ENCODE measurements around the gene SLC7A9.
"Not testable (repeated sequence)": the region's sequence is repeated elsewhere in the genome, so short reads cannot be mapped to it uniquely, and the experiment has no call there.

The SLC7A9 gene

DNA sequence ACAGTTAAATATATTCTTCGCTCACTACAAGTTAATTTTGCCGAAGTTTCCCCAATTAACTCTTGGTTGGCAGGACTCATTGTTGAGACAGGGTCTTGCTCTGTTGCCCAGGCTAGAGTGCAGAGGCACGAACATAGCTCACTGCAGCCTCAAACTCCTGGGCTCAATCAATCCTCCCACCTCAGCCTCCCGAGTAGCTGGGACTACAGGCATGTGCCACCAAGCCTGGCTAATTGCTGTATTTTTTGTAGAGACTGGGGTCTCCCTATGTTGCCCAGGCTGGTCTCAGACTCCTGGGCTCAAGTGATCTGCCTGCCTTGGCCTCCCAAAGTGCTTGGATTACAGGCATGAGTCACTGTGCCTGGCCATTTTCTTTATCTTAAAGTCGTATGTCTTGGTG, 15.7 kb upstream of the SLC7A9 start:
- DNase-seq (ENCODE audit: low read depth, low spot score); H3K9me3 ChIP-seq (ENCODE audit: control insufficient read depth, insufficient read depth, low read length); H3K27me3 ChIP-seq (ENCODE audit: control insufficient read depth, insufficient read depth, low read length); H3K4me3 ChIP-seq (ENCODE audit: low read length); H3K36me3 ChIP-seq (ENCODE audit: control insufficient read depth, insufficient read depth, low read length); H3K27ac ChIP-seq (ENCODE audit: low read length); H3K4me1 ChIP-seq (ENCODE audit: control insufficient read depth, insufficient read depth, low read length): not testable (repeated sequence)
- no CpG with 5 or more reads among the region's 5 CpGs for WGBS (ENCODE audit: insufficient coverage, insufficient read length)

- DNase-seq (ENCODE audit: low read depth, low spot score), result no peak
Measured at GRCh38 chr19:32881766-32882165, 12.2 kb upstream of the SLC7A9 start.

DNA sequence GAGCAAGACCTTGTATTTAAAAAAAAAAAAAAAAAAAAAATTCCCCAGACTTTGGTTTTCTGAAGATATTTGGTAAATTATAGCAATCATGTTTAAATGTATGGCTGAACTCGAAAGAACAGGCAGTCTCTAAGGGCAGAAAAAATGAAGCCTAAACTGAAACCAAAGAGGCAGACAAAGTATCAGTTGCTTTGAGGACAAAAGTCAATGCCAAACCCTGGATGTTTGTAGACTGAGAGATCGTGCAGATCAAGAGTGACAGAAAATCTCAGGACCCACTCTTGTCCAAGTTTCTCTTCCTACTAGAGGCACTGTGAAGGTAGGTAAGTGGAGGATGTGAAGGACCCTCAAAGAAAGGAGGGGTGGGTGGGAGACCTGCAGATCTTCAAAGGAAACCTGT, 11.1 kb upstream of the SLC7A9 start:
- Histone ChIP-seq H3K4me3 (ENCODE audit: low read length) (no peak overlapping the region), H3K27me3 (ENCODE audit: control insufficient read depth, insufficient read depth, low read length) (no peaks in the 10 kb centered on the region), H3K36me3 (ENCODE audit: control insufficient read depth, insufficient read depth, low read length) (no peaks in the 10 kb centered on the region), H3K9me3 (ENCODE audit: control insufficient read depth, insufficient read depth, low read length) (no peaks in the 10 kb centered on the region), H3K4me1 (ENCODE audit: control insufficient read depth, insufficient read depth, low read length) (no peaks in the 10 kb centered on the region), H3K27ac (ENCODE audit: low read length) (no peak overlapping the region)
- DNase-seq (ENCODE audit: low read depth, low spot score), result no peak
- WGBS (ENCODE audit: insufficient coverage, insufficient read length), result no CpG with 5 or more reads among the region's 2 CpGs

More at GRCh38 chr19:32881766-32882165, 12.2 kb upstream of the SLC7A9 start:
- no CpG with 5 or more reads among the region's 12 CpGs for WGBS (ENCODE audit: insufficient coverage, insufficient read length)
- H3K4me1 ChIP-seq (ENCODE audit: control insufficient read depth, insufficient read depth, low read length), result no peaks in the 10 kb centered on the region
- H3K9me3 ChIP-seq (ENCODE audit: control insufficient read depth, insufficient read depth, low read length), result no peaks in the 10 kb centered on the region
- no peaks in the 10 kb centered on the region for H3K27me3 ChIP-seq (ENCODE audit: control insufficient read depth, insufficient read depth, low read length)
- H3K36me3 ChIP-seq (ENCODE audit: control insufficient read depth, insufficient read depth, low read length), result no peaks in the 10 kb centered on the region
- H3K4me3 ChIP-seq (ENCODE audit: low read length), result no peak overlapping the region
- H3K27ac ChIP-seq (ENCODE audit: low read length), result no peak overlapping the region

- no peak for DNase-seq (ENCODE audit: low read depth, low spot score)
- Histone ChIP-seq H3K9me3 (ENCODE audit: control insufficient read depth, insufficient read depth, low read length) (no peaks in the 10 kb centered on the region), H3K4me3 (ENCODE audit: low read length) (no peak overlapping the region), H3K27ac (ENCODE audit: low read length) (no peak overlapping the region), H3K4me1 (ENCODE audit: control insufficient read depth, insufficient read depth, low read length) (peaks cover 1% of the 10 kb centered on the region; the same call in 1 of the 2 replicates), H3K36me3 (ENCODE audit: control insufficient read depth, insufficient read depth, low read length) (no peaks in the 10 kb centered on the region), H3K27me3 (ENCODE audit: control insufficient read depth, insufficient read depth, low read length) (no peaks in the 10 kb centered on the region)
- WGBS (ENCODE audit: insufficient coverage, insufficient read length), result no CpG with 5 or more reads among the region's 8 CpGs
Measured at GRCh38 chr19:32879741-32880140, 10.2 kb upstream of the SLC7A9 start.

GRCh38 chr19:32878988-32879387, 9.4 kb upstream of the SLC7A9 start:
- Histone ChIP-seq H3K36me3 (ENCODE audit: control insufficient read depth, insufficient read depth, low read length) (no peaks in the 10 kb centered on the region), H3K4me1 (ENCODE audit: control insufficient read depth, insufficient read depth, low read length) (peaks cover 1% of the 10 kb centered on the region; the same call in 1 of the 2 replicates), H3K9me3 (ENCODE audit: control insufficient read depth, insufficient read depth, low read length) (no peaks in the 10 kb centered on the region), H3K4me3 (ENCODE audit: low read length) (no peak overlapping the region), H3K27ac (ENCODE audit: low read length) (no peak overlapping the region), H3K27me3 (ENCODE audit: control insufficient read depth, insufficient read depth, low read length) (no peaks in the 10 kb centered on the region)
- DNase-seq (ENCODE audit: low read depth, low spot score), result no peak
- WGBS (ENCODE audit: insufficient coverage, insufficient read length), result no CpG with 5 or more reads among the region's 12 CpGs

GRCh38 chr19:32877977-32878745, 8.6 kb upstream of the SLC7A9 start:
- H3K27ac ChIP-seq (ENCODE audit: low read length), result no peak overlapping the region
- no CpG with 5 or more reads among the region's 14 CpGs for WGBS (ENCODE audit: insufficient coverage, insufficient read length)

DNA sequence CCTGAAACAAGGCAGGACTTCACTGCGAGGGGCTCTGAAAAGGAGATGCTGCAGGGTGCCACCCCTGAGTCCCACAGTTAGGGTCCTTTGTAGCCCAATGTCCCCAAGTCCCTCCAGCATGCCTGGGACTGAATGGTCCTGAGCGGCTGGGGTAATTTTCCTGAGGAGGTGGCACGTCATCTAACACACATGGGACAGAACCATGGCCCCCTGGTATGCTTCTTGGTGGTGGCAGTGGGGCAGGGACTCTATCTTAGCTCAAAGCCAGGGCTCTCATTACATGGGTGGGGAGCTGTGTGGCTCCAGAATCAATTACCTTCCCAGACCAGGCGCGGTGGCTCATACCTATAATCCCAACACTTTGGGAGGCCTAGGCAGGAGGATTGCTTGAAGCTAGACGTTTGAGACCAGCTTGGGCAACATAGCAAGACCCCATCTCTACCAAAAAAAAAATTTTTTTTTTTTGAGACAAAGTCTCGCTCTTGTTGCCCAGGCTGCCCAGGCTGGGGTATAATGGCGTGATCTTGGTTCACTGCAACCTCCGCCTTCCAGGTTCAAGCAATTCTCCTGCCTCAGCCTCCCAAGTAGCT, 7.9 kb upstream of the SLC7A9 start:
- no CpG with 5 or more reads among the region's 9 CpGs for WGBS (ENCODE audit: insufficient coverage, insufficient read length)

More at GRCh38 chr19:32877977-32878745, 8.6 kb upstream of the SLC7A9 start:
- Histone ChIP-seq H3K36me3 (ENCODE audit: control insufficient read depth, insufficient read depth, low read length) (no peaks in the 10 kb centered on the region), H3K4me1 (ENCODE audit: control insufficient read depth, insufficient read depth, low read length) (peaks cover 1% of the 10 kb centered on the region; the same call in 1 of the 2 replicates), H3K4me3 (ENCODE audit: low read length) (no peak overlapping the region), H3K27me3 (ENCODE audit: control insufficient read depth, insufficient read depth, low read length) (no peaks in the 10 kb centered on the region), H3K9me3 (ENCODE audit: control insufficient read depth, insufficient read depth, low read length) (no peaks in the 10 kb centered on the region)
- DNase-seq (ENCODE audit: low read depth, low spot score), result no peak

GRCh38 chr19:32876919-32877285, 7.3 kb upstream of the SLC7A9 start:
- peaks cover 1% of the 10 kb centered on the region; the same call in 1 of the 2 replicates for H3K4me1 ChIP-seq (ENCODE audit: control insufficient read depth, insufficient read depth, low read length)
- H3K36me3 ChIP-seq (ENCODE audit: control insufficient read depth, insufficient read depth, low read length), result no peaks in the 10 kb centered on the region
- H3K27ac ChIP-seq (ENCODE audit: low read length), result no peak overlapping the region
- WGBS (ENCODE audit: insufficient coverage, insufficient read length), result no CpG with 5 or more reads among the region's 12 CpGs
- H3K4me3 ChIP-seq (ENCODE audit: low read length), result no peak overlapping the region
- no peaks in the 10 kb centered on the region for H3K9me3 ChIP-seq (ENCODE audit: control insufficient read depth, insufficient read depth, low read length)
- H3K27me3 ChIP-seq (ENCODE audit: control insufficient read depth, insufficient read depth, low read length), result no peaks in the 10 kb centered on the region
- DNase-seq (ENCODE audit: low read depth, low spot score), result no peak

More for the DNA sequence above, 7.9 kb upstream of the SLC7A9 start:
- Histone ChIP-seq H3K9me3 (ENCODE audit: control insufficient read depth, insufficient read depth, low read length) (no peaks in the 10 kb centered on the region), H3K27ac (ENCODE audit: low read length) (no peak overlapping the region), H3K4me3 (ENCODE audit: low read length) (no peak overlapping the region), H3K27me3 (ENCODE audit: control insufficient read depth, insufficient read depth, low read length) (no peaks in the 10 kb centered on the region), H3K4me1 (ENCODE audit: control insufficient read depth, insufficient read depth, low read length) (peaks cover 1% of the 10 kb centered on the region; the same call in 1 of the 2 replicates), H3K36me3 (ENCODE audit: control insufficient read depth, insufficient read depth, low read length) (no peaks in the 10 kb centered on the region)
- DNase-seq (ENCODE audit: low read depth, low spot score), result no peak

DNA sequence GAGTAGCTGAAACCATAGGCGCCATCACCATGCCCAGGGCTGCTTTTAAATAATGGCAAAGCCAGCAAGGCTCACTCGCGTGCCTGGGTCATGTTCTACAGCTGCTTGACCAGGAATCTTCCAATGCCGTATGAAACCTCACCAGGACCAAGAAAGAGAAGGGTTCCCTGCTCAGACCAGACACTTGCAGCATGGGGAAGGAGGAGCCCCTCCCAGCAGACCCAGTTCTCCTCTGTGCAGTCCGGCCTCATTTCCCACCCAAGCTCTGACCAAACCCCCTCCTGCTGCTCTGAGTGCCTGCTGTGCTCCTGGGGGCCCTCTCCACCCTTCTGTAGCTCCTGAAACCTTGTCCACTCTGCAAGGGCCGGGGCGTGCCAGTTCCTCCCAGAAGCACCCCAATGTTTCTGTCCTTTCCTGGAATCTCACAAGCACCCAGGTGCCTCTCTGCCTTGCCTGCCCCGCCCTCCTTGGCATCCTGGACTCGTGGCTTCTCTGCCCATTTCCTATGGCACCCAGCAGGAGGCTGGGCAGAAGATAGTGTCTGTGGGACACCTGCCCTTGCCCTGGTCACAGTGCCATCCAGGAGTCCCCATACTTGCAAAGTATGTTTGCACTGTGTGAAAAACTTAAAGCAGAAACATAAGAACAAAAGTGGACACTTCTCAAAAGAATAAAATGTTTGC, 6.8 kb upstream of the SLC7A9 start:
- WGBS (ENCODE audit: insufficient coverage, insufficient read length), result no CpG with 5 or more reads among the region's 9 CpGs
- no peak overlapping the region for H3K4me3 ChIP-seq (ENCODE audit: low read length)
- H3K36me3 ChIP-seq (ENCODE audit: control insufficient read depth, insufficient read depth, low read length), result no peaks in the 10 kb centered on the region
- H3K4me1 ChIP-seq (ENCODE audit: control insufficient read depth, insufficient read depth, low read length), result peaks cover 1% of the 10 kb centered on the region; the same call in 1 of the 2 replicates
- H3K9me3 ChIP-seq (ENCODE audit: control insufficient read depth, insufficient read depth, low read length), result no peaks in the 10 kb centered on the region
- H3K27me3 ChIP-seq (ENCODE audit: control insufficient read depth, insufficient read depth, low read length), result no peaks in the 10 kb centered on the region
- DNase-seq (ENCODE audit: low read depth, low spot score), result no peak
- H3K27ac ChIP-seq (ENCODE audit: low read length), result no peak overlapping the region

DNA sequence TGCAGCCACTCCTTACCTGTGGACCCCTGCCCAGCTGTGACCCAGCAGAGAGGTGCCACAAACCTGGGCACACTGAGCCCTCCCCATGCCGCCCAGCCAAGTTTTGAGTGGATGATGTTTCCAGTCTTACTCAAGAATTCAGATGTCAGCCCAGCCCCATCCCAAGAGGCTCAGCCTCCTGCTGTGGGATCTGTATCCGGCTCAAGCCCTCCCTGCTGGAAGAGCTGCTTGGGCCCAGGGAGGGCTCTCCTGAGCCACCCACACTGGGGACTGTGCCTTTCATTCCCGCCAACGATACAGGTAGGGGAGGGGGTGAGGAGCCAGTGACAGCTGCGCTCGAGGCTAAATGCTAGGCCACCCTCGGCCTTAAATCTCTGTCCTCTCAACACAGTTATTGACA, 5.9 kb upstream of the SLC7A9 start:
- H3K9me3 ChIP-seq (ENCODE audit: control insufficient read depth, insufficient read depth, low read length), result no peaks in the 10 kb centered on the region
- H3K27me3 ChIP-seq (ENCODE audit: control insufficient read depth, insufficient read depth, low read length), result no peaks in the 10 kb centered on the region
- DNase-seq (ENCODE audit: low read depth, low spot score), result no peak
- no peaks in the 10 kb centered on the region for H3K36me3 ChIP-seq (ENCODE audit: control insufficient read depth, insufficient read depth, low read length)
- H3K27ac ChIP-seq (ENCODE audit: low read length), result no peak overlapping the region
- no peak overlapping the region for H3K4me3 ChIP-seq (ENCODE audit: low read length)
- no CpG with 5 or more reads among the region's 7 CpGs for WGBS (ENCODE audit: insufficient coverage, insufficient read length)
- H3K4me1 ChIP-seq (ENCODE audit: control insufficient read depth, insufficient read depth, low read length), result peaks cover 1% of the 10 kb centered on the region; the same call in 1 of the 2 replicates

Data from iPS DF 6.9 (cell line).